ENCODE data around the gene ZFP92. TPM values are rescaled to one million over a fixed set of nuclear protein-coding genes. Genes with fewer than 3 reads are reported as not detected.

Gene ZFP92
- total and polyA plus RNA-seq, 9 donors: 0.62 to 1.1 (median 0.88) TPM

- no peak overlapping the region for H3K4me3 ChIP-seq (ENCODE audit: low read length)
- peaks cover 2% of the 10 kb centered on the region for H3K27me3 ChIP-seq (ENCODE audit: control insufficient read depth, insufficient read depth, low read length)
- peaks cover 63% of the 10 kb centered on the region for H3K4me1 ChIP-seq (ENCODE audit: control insufficient read depth, insufficient read depth, low read length)
- no peaks in the 10 kb centered on the region for H3K9me3 ChIP-seq (replicated peaks; ENCODE audit: control insufficient read depth, low read depth, low read length)
- WGBS (ENCODE audit: insufficient coverage): 79% methylated on average over 13 of the region's 16 CpGs
- DNase-seq: no peak
- peaks cover 10% of the 10 kb centered on the region for H3K36me3 ChIP-seq (ENCODE audit: control insufficient read depth, insufficient read depth, low read length)
- peak overlapping the region; percentile 35 for H3K27ac ChIP-seq (ENCODE audit: low read length)
Measured at GRCh38 chrX:153455571-153455970, 44.3 kb downstream of the ZFP92 start.

- H3K4me3 ChIP-seq (ENCODE audit: low read length): no peak overlapping the region
- peak; percentile 60 for DNase-seq
- peak overlapping the region; percentile 69 for H3K27ac ChIP-seq (ENCODE audit: low read length)
- peaks cover 2% of the 10 kb centered on the region for H3K27me3 ChIP-seq (ENCODE audit: control insufficient read depth, insufficient read depth, low read length)
- 79% methylated on average over 12 of the region's 12 CpGs for WGBS (ENCODE audit: insufficient coverage)
- no peaks in the 10 kb centered on the region for H3K9me3 ChIP-seq (replicated peaks; ENCODE audit: control insufficient read depth, low read depth, low read length)
- H3K36me3 ChIP-seq (ENCODE audit: control insufficient read depth, insufficient read depth, low read length): peaks cover 10% of the 10 kb centered on the region
- H3K4me1 ChIP-seq (ENCODE audit: control insufficient read depth, insufficient read depth, low read length): peaks cover 69% of the 10 kb centered on the region
Measured at GRCh38 chrX:153456161-153456560, 44.9 kb downstream of the ZFP92 start.

GRCh38 chrX:153456704-153457103 lies 45.4 kb downstream of the ZFP92 start:
- peak overlapping the region; percentile 69 for H3K27ac ChIP-seq (ENCODE audit: low read length)
- H3K4me3 ChIP-seq (ENCODE audit: low read length): no peak overlapping the region
- peaks cover 70% of the 10 kb centered on the region for H3K4me1 ChIP-seq (ENCODE audit: control insufficient read depth, insufficient read depth, low read length)
- no peaks in the 10 kb centered on the region for H3K9me3 ChIP-seq (replicated peaks; ENCODE audit: control insufficient read depth, low read depth, low read length)
- H3K27me3 ChIP-seq (ENCODE audit: control insufficient read depth, insufficient read depth, low read length): peaks cover 2% of the 10 kb centered on the region
- 81% methylated on average over 9 of the region's 9 CpGs for WGBS (ENCODE audit: insufficient coverage)
- H3K36me3 ChIP-seq (ENCODE audit: control insufficient read depth, insufficient read depth, low read length): peaks cover 14% of the 10 kb centered on the region
- DNase-seq: no peak

- Histone ChIP-seq H3K36me3 (ENCODE audit: control insufficient read depth, insufficient read depth, low read length) (peaks cover 16% of the 10 kb centered on the region), H3K9me3 (replicated peaks; ENCODE audit: control insufficient read depth, low read depth, low read length) (no peaks in the 10 kb centered on the region), H3K27me3 (ENCODE audit: control insufficient read depth, insufficient read depth, low read length) (peaks cover 2% of the 10 kb centered on the region), H3K4me3 (ENCODE audit: low read length) (no peak overlapping the region), H3K27ac (ENCODE audit: low read length) (peak overlapping the region; percentile 69), H3K4me1 (ENCODE audit: control insufficient read depth, insufficient read depth, low read length) (peaks cover 70% of the 10 kb centered on the region)
- WGBS (ENCODE audit: insufficient coverage): 78% methylated on average over 16 of the region's 18 CpGs
- DNase-seq: no peak
Measured at GRCh38 chrX:153457136-153457825, 46.0 kb downstream of the ZFP92 start.

GRCh38 chrX:153457827-153458466 lies 46.7 kb downstream of the ZFP92 start:
- no peak for DNase-seq
- WGBS (ENCODE audit: insufficient coverage): 83% methylated on average over 12 of the region's 17 CpGs
- Histone ChIP-seq H3K9me3 (replicated peaks; ENCODE audit: control insufficient read depth, low read depth, low read length) (no peaks in the 10 kb centered on the region), H3K4me3 (ENCODE audit: low read length) (no peak overlapping the region), H3K36me3 (ENCODE audit: control insufficient read depth, insufficient read depth, low read length) (peaks cover 16% of the 10 kb centered on the region), H3K27ac (ENCODE audit: low read length) (peak overlapping the region; percentile 69), H3K27me3 (ENCODE audit: control insufficient read depth, insufficient read depth, low read length) (peaks cover 2% of the 10 kb centered on the region), H3K4me1 (ENCODE audit: control insufficient read depth, insufficient read depth, low read length) (peaks cover 70% of the 10 kb centered on the region)

- Histone ChIP-seq H3K27ac (ENCODE audit: low read length) (peak overlapping the region; percentile 76), H3K27me3 (ENCODE audit: control insufficient read depth, insufficient read depth, low read length) (peaks cover 2% of the 10 kb centered on the region), H3K4me3 (ENCODE audit: low read length) (no peak overlapping the region), H3K36me3 (ENCODE audit: control insufficient read depth, insufficient read depth, low read length) (peaks cover 15% of the 10 kb centered on the region), H3K4me1 (ENCODE audit: control insufficient read depth, insufficient read depth, low read length) (peaks cover 70% of the 10 kb centered on the region), H3K9me3 (replicated peaks; ENCODE audit: control insufficient read depth, low read depth, low read length) (no peaks in the 10 kb centered on the region)
- WGBS (ENCODE audit: insufficient coverage): 88% methylated on average over 2 of the region's 4 CpGs
- peak; percentile 63 for DNase-seq
Measured at GRCh38 chrX:153458476-153458875, 47.2 kb downstream of the ZFP92 start.

- Histone ChIP-seq H3K4me3 (ENCODE audit: low read length) (no peak overlapping the region), H3K4me1 (ENCODE audit: control insufficient read depth, insufficient read depth, low read length) (peaks cover 60% of the 10 kb centered on the region), H3K9me3 (replicated peaks; ENCODE audit: control insufficient read depth, low read depth, low read length) (no peaks in the 10 kb centered on the region), H3K27ac (ENCODE audit: low read length) (peak overlapping the region; percentile 57), H3K36me3 (ENCODE audit: control insufficient read depth, insufficient read depth, low read length) (peaks cover 12% of the 10 kb centered on the region), H3K27me3 (ENCODE audit: control insufficient read depth, insufficient read depth, low read length) (peaks cover 2% of the 10 kb centered on the region)
- DNase-seq: peak; percentile 61
- whole genome bisulfite sequencing (ENCODE audit: insufficient coverage): 88% methylated on average over 3 of the region's 4 CpGs
Measured at GRCh38 chrX:153459986-153460385, 48.7 kb downstream of the ZFP92 start.

- WGBS (ENCODE audit: insufficient coverage): 42% methylated on average over 4 of the region's 7 CpGs
- Histone ChIP-seq H3K27ac (ENCODE audit: low read length) (peak overlapping the region; percentile 37), H3K27me3 (ENCODE audit: control insufficient read depth, insufficient read depth, low read length) (peaks cover 2% of the 10 kb centered on the region), H3K9me3 (replicated peaks; ENCODE audit: control insufficient read depth, low read depth, low read length) (no peaks in the 10 kb centered on the region), H3K4me1 (ENCODE audit: control insufficient read depth, insufficient read depth, low read length) (peaks cover 51% of the 10 kb centered on the region), H3K36me3 (ENCODE audit: control insufficient read depth, insufficient read depth, low read length) (peaks cover 8% of the 10 kb centered on the region), H3K4me3 (ENCODE audit: low read length) (no peak overlapping the region)
- DNase-seq: peak; percentile 64
Measured at GRCh38 chrX:153460826-153461225, 49.6 kb downstream of the ZFP92 start.

Other genes starting within 250 kb of the ZFP92 start
- not detected for gene MAGEA1, start 232.2 kb upstream of the ZFP92 start, total RNA-seq
- not detected for gene MAGEA1, start 232.2 kb upstream of the ZFP92 start, polyA plus RNA-seq (ENCODE audit: insufficient read depth in 1 of 8, insufficient read length in 8 of 8, low replicate concordance in 1 of 8)
- gene PNMA6F, start 89.7 kb upstream of the ZFP92 start, total RNA-seq: not detected
- not detected for gene PNMA6F, start 89.7 kb upstream of the ZFP92 start, polyA plus RNA-seq (ENCODE audit: insufficient read depth in 1 of 8, insufficient read length in 8 of 8, low replicate concordance in 1 of 8)
- 5.6 TPM for gene ZNF275, start 77.3 kb upstream of the ZFP92 start, total RNA-seq
- 10 to 100 TPM in 1 of 8 donors, 1 to 10 TPM in 7; 6.7 to 10.9 (median 8.6) TPM for gene ZNF275, start 77.3 kb upstream of the ZFP92 start, polyA plus RNA-seq (ENCODE audit: insufficient read depth in 1 of 8, insufficient read length in 8 of 8, low replicate concordance in 1 of 8)
- not detected for gene PNMA6E, start 10.1 kb upstream of the ZFP92 start, total RNA-seq
- not detected for gene PNMA6E, start 10.1 kb upstream of the ZFP92 start, polyA plus RNA-seq (ENCODE audit: insufficient read depth in 1 of 8, insufficient read length in 8 of 8, low replicate concordance in 1 of 8)
- gene TREX2, start 34.6 kb downstream of the ZFP92 start, total RNA-seq: 0.49 TPM
- gene TREX2, start 34.6 kb downstream of the ZFP92 start, polyA plus RNA-seq (ENCODE audit: insufficient read depth in 1 of 8, insufficient read length in 8 of 8, low replicate concordance in 1 of 8): 1 to 10 TPM in 1 of 8 donors, under 1 TPM in 7; 0.20 to 1.3 (median 0.63) TPM
- gene HAUS7, start 59.1 kb downstream of the ZFP92 start, total RNA-seq: 20.0 TPM
- 10 to 100 TPM; 27.2 to 34.3 (median 30.3) TPM for gene HAUS7, start 59.1 kb downstream of the ZFP92 start, polyA plus RNA-seq (ENCODE audit: insufficient read depth in 1 of 8, insufficient read length in 8 of 8, low replicate concordance in 1 of 8)
- gene BGN, start 83.5 kb downstream of the ZFP92 start, total RNA-seq: 39.7 TPM
- gene BGN, start 83.5 kb downstream of the ZFP92 start, polyA plus RNA-seq (ENCODE audit: insufficient read depth in 1 of 8, insufficient read length in 8 of 8, low replicate concordance in 1 of 8): 100 to 1,000 TPM in 6 of 8 donors, 10 to 100 TPM in 2; 87.7 to 238 (median 161) TPM
- 0.18 TPM for gene ATP2B3, start 106.2 kb downstream of the ZFP92 start, total RNA-seq
- under 1 TPM; 0.22 to 0.56 (median 0.31) TPM for gene ATP2B3, start 106.2 kb downstream of the ZFP92 start, polyA plus RNA-seq (ENCODE audit: insufficient read depth in 1 of 8, insufficient read length in 8 of 8, low replicate concordance in 1 of 8)
- gene CCNQ, start 187.7 kb downstream of the ZFP92 start, total RNA-seq: 14.1 TPM
- 10 to 100 TPM; 11.7 to 15.9 (median 13.2) TPM for gene CCNQ, start 187.7 kb downstream of the ZFP92 start, polyA plus RNA-seq (ENCODE audit: insufficient read depth in 1 of 8, insufficient read length in 8 of 8, low replicate concordance in 1 of 8)
- 0.35 TPM for gene DUSP9, start 235.7 kb downstream of the ZFP92 start, total RNA-seq
- under 1 TPM in 7 of 8 donors, not detected in 1; 0.11 to 0.89 (median 0.37) TPM for gene DUSP9, start 235.7 kb downstream of the ZFP92 start, polyA plus RNA-seq (ENCODE audit: insufficient read depth in 1 of 8, insufficient read length in 8 of 8, low replicate concordance in 1 of 8)

All from muscle of leg (tissue), 11 donors.